ENCODE data around the gene PPP1R8.
A peak's percentile ranks its signal among the peaks of the same experiment; 100 is the strongest.
"Not testable (repeated sequence)": the region's sequence is repeated elsewhere in the genome, so short reads cannot be mapped to it uniquely, and the experiment has no call there.

The PPP1R8 gene

GRCh38 chr1:27869719-27870085, 39.1 kb downstream of the PPP1R8 start:
- Histone ChIP-seq H4K20me1 (ENCODE audit: insufficient read depth, low read length) (no peaks in the 10 kb centered on the region), H3K79me2 (ENCODE audit: insufficient read depth, low read length) (no peaks in the 10 kb centered on the region), H3K4me1 (ENCODE audit: insufficient read depth, low read length) (peaks cover 20% of the 10 kb centered on the region), H3K9ac (ENCODE audit: low read depth, low read length) (peak overlapping the region; percentile 47), H3K36me3 (ENCODE audit: insufficient read depth, low read length) (no peaks in the 10 kb centered on the region), H3K4me2 (ENCODE audit: insufficient read depth, low read length) (peak overlapping the region; percentile 74), H3K9me3 (ENCODE audit: insufficient read depth, low read length, severe bottlenecking) (no peaks in the 10 kb centered on the region), H3K27ac (ENCODE audit: low read length) (peak overlapping the region; percentile 85), H3K4me3 (ENCODE audit: low read depth in 1 of 2, low read length in 2 of 2) (peak overlapping the region in 1 of 2 experiments; percentile 59; a peak in 3 of 4 replicates), H2AFZ (ENCODE audit: low read depth, low read length) (peak overlapping the region; percentile 88), H3K27me3 (ENCODE audit: insufficient read depth, low read length, poor library complexity) (no peaks in the 10 kb centered on the region)
- no peak for DNase-seq
- ATAC-seq (ENCODE audit: insufficient read depth, low read depth): no peak
- TF ChIP-seq CTCF (IDR thresholded peaks at IDR 0.05; ENCODE audit: borderline replicate concordance, extremely low read depth, low read length, poor library complexity, severe bottlenecking) (no peak), EZH2 (IDR thresholded peaks at IDR 0.05; ENCODE audit: borderline replicate concordance, low read depth, low read length, severe bottlenecking) (no peak)

- H3K9me3 ChIP-seq (ENCODE audit: insufficient read depth, low read length, severe bottlenecking); H3K79me2 ChIP-seq (ENCODE audit: insufficient read depth, low read length); H3K36me3 ChIP-seq (ENCODE audit: insufficient read depth, low read length); ATAC-seq (ENCODE audit: insufficient read depth, low read depth); H4K20me1 ChIP-seq (ENCODE audit: insufficient read depth, low read length); H3K4me3 ChIP-seq (ENCODE audit: low read depth in 1 of 2, low read length in 2 of 2); H3K27me3 ChIP-seq (ENCODE audit: insufficient read depth, low read length, poor library complexity); H3K27ac ChIP-seq (ENCODE audit: low read length); H3K9ac ChIP-seq (ENCODE audit: low read depth, low read length); DNase-seq; H2AFZ ChIP-seq (ENCODE audit: low read depth, low read length); H3K4me2 ChIP-seq (ENCODE audit: insufficient read depth, low read length): not testable (repeated sequence)
- peaks cover 20% of the 10 kb centered on the region for H3K4me1 ChIP-seq (ENCODE audit: insufficient read depth, low read length)
Measured at GRCh38 chr1:27871076-27871475, 40.5 kb downstream of the PPP1R8 start.

GRCh38 chr1:27872059-27872801, 41.6 kb downstream of the PPP1R8 start, which contains the start of gene THEMIS2:
Gene THEMIS2 (plus strand): TSS chr1:27872544. CDS start chr1:27872572, 28 bp downstream.
- TF ChIP-seq CTCF (IDR thresholded peaks at IDR 0.05; ENCODE audit: borderline replicate concordance, extremely low read depth, low read length, poor library complexity, severe bottlenecking) (no peak), EZH2 (IDR thresholded peaks at IDR 0.05; ENCODE audit: borderline replicate concordance, low read depth, low read length, severe bottlenecking) (no peak)
- H4K20me1 ChIP-seq (ENCODE audit: insufficient read depth, low read length): no peaks in the 10 kb centered on the region
- no peak for ATAC-seq (ENCODE audit: insufficient read depth, low read depth)

GRCh38 chr1:27872802-27873551, 42.4 kb downstream of the PPP1R8 start:
- Histone ChIP-seq H3K27ac (ENCODE audit: low read length) (no peak overlapping the region), H2AFZ (ENCODE audit: low read depth, low read length) (no peak overlapping the region), H3K9me3 (ENCODE audit: insufficient read depth, low read length, severe bottlenecking) (no peaks in the 10 kb centered on the region), H3K4me3 (ENCODE audit: low read depth in 1 of 2, low read length in 2 of 2) (no peak overlapping the region), H3K4me2 (ENCODE audit: insufficient read depth, low read length) (no peak overlapping the region), H3K79me2 (ENCODE audit: insufficient read depth, low read length) (no peaks in the 10 kb centered on the region), H3K36me3 (ENCODE audit: insufficient read depth, low read length) (no peaks in the 10 kb centered on the region), H3K9ac (ENCODE audit: low read depth, low read length) (no peak overlapping the region), H4K20me1 (ENCODE audit: insufficient read depth, low read length) (no peaks in the 10 kb centered on the region), H3K27me3 (ENCODE audit: insufficient read depth, low read length, poor library complexity) (no peaks in the 10 kb centered on the region), H3K4me1 (ENCODE audit: insufficient read depth, low read length) (peaks cover 20% of the 10 kb centered on the region)
- DNase-seq (no peak), ATAC-seq (ENCODE audit: insufficient read depth, low read depth) (no peak)
- TF ChIP-seq CTCF (IDR thresholded peaks at IDR 0.05; ENCODE audit: borderline replicate concordance, extremely low read depth, low read length, poor library complexity, severe bottlenecking) (no peak), EZH2 (IDR thresholded peaks at IDR 0.05; ENCODE audit: borderline replicate concordance, low read depth, low read length, severe bottlenecking) (no peak)

More at GRCh38 chr1:27872059-27872801, 41.6 kb downstream of the PPP1R8 start, which contains the start of gene THEMIS2:
- Histone ChIP-seq H3K4me2 (ENCODE audit: insufficient read depth, low read length) (no peak within 1 kb of the TSS), H3K9ac (ENCODE audit: low read depth, low read length) (no peak within 1 kb of the TSS), H3K27me3 (ENCODE audit: insufficient read depth, low read length, poor library complexity) (no peaks in the 10 kb centered on the region), H3K4me3 (ENCODE audit: low read depth in 1 of 2, low read length in 2 of 2) (no peak within 1 kb of the TSS), H3K9me3 (ENCODE audit: insufficient read depth, low read length, severe bottlenecking) (no peaks in the 10 kb centered on the region), H3K27ac (ENCODE audit: low read length) (no peak within 1 kb of the TSS), H3K79me2 (ENCODE audit: insufficient read depth, low read length) (no peaks in the 10 kb centered on the region), H2AFZ (ENCODE audit: low read depth, low read length) (no peak within 1 kb of the TSS), H3K36me3 (ENCODE audit: insufficient read depth, low read length) (no peaks in the 10 kb centered on the region), H3K4me1 (ENCODE audit: insufficient read depth, low read length) (peaks cover 20% of the 10 kb centered on the region)
- DNase-seq: peak; percentile 22
